H9 (cell line): ENCODE results near the gene CARD19. TPM values are rescaled to one million over a fixed set of nuclear protein-coding genes. Genes with fewer than 3 reads are reported as not detected.

Experiments used
- DNase-seq: peaks from one replicate; pipeline ENCODE4 v3.0.0-alpha.2; 2017
- H2AFZ ChIP-seq: one replicate; pipeline ENCODE4 v1.6.1; 2013; ENCODE audit warnings: mild to moderate bottlenecking, low read length, control low read depth, moderate library complexity
- H2AK5ac ChIP-seq: 2 replicates; pipeline ENCODE4 v1.6.1; 2013; ENCODE audit warnings: low read length, control low read depth, mixed read lengths; ENCODE audit not compliant: insufficient read length
- H2BK120ac ChIP-seq: one replicate; pipeline ENCODE4 v1.6.1; 2013; ENCODE audit warnings: low read depth, mild to moderate bottlenecking, low read length, control low read depth, inconsistent platforms; ENCODE audit not compliant: poor library complexity, severe bottlenecking
- H2BK12ac ChIP-seq: 2 replicates; pipeline ENCODE4 v1.6.1; 2013; ENCODE audit warnings: low read length, control low read depth, mixed read lengths, low read depth; ENCODE audit not compliant: insufficient read length
- H2BK15ac ChIP-seq: 2 replicates; pipeline ENCODE4 v1.6.1; 2013; ENCODE audit warnings: low read depth, low read length, control low read depth
- H2BK20ac ChIP-seq: one replicate; pipeline ENCODE4 v1.6.1; 2013; ENCODE audit warnings: low read depth, mild to moderate bottlenecking, low read length, control low read depth, inconsistent platforms; ENCODE audit not compliant: poor library complexity, severe bottlenecking
- H2BK5ac ChIP-seq: 2 replicates; pipeline ENCODE4 v1.6.1; 2013; ENCODE audit warnings: low read length, control low read depth, mixed read lengths; ENCODE audit not compliant: insufficient read length
- H3K14ac ChIP-seq: 2 replicates; pipeline ENCODE4 v1.6.1; 2013; ENCODE audit warnings: low read length, control low read depth; ENCODE audit not compliant: insufficient read depth
- H3K18ac ChIP-seq: 2 replicates; pipeline ENCODE4 v1.6.1; 2013; ENCODE audit warnings: low read depth, mild to moderate bottlenecking, mixed read lengths, low read length, control low read depth; ENCODE audit not compliant: insufficient read length
- H3K23ac ChIP-seq: 2 replicates; pipeline ENCODE4 v1.6.1; 2013; ENCODE audit warnings: low read length, control low read depth, mixed read lengths, low read depth; ENCODE audit not compliant: insufficient read length
- H3K23me2 ChIP-seq: 2 replicates; pipeline ENCODE4 v1.6.1; 2013; ENCODE audit warnings: low read depth, mild to moderate bottlenecking, mixed read lengths, low read length, control low read depth; ENCODE audit not compliant: insufficient read length, poor library complexity, severe bottlenecking
- H3K27ac ChIP-seq: 2 replicates; pipeline ENCODE4 v1.5.1; 2013; ENCODE audit warnings: low read length, control low read depth, mixed read lengths, low read depth; ENCODE audit not compliant: insufficient read length
- H3K27me3 ChIP-seq: 2 replicates; pipeline ENCODE4 v1.6.1; 2013; ENCODE audit warnings: low read length, control low read depth, inconsistent platforms; ENCODE audit not compliant: insufficient read depth
- H3K4ac ChIP-seq: 2 replicates; pipeline ENCODE4 v1.6.1; 2013; ENCODE audit warnings: low read depth, mild to moderate bottlenecking, control low read depth, inconsistent platforms, low read length, moderate library complexity
- H3K4me1 ChIP-seq: 2 replicates; pipeline ENCODE4 v1.6.1; 2013; ENCODE audit warnings: low read length, control low read depth, inconsistent platforms; ENCODE audit not compliant: insufficient read depth
- H3K4me2 ChIP-seq: 2 replicates; pipeline ENCODE4 v1.6.1; 2013; ENCODE audit warnings: low read length, control low read depth, mixed read lengths; ENCODE audit not compliant: insufficient read length, insufficient read depth
- H3K56ac ChIP-seq: 2 replicates; pipeline ENCODE4 v1.6.1; 2013; ENCODE audit warnings: low read depth, mild to moderate bottlenecking, mixed read lengths, low read length, control low read depth; ENCODE audit not compliant: insufficient read length
- H3K79me1 ChIP-seq: 2 replicates; pipeline ENCODE4 v1.6.1; 2013; ENCODE audit warnings: low read depth, mild to moderate bottlenecking, moderate library complexity, low read length, control low read depth, inconsistent platforms; ENCODE audit not compliant: insufficient read depth, poor library complexity, severe bottlenecking
- H3K79me2 ChIP-seq: 2 replicates; pipeline ENCODE4 v1.6.1; 2013; ENCODE audit warnings: low read length, control low read depth, inconsistent platforms; ENCODE audit not compliant: insufficient read depth
- H3K9ac ChIP-seq: 2 replicates; pipeline ENCODE4 v1.6.1; 2013; ENCODE audit warnings: low read length, control low read depth, mixed read lengths; ENCODE audit not compliant: insufficient read length; ENCODE audit errors: extremely low read depth
- H3K9me3 ChIP-seq: one replicate; pipeline ENCODE4 v1.6.1; 2013; ENCODE audit warnings: low read depth, low read length, inconsistent platforms; ENCODE audit not compliant: control insufficient read depth
- H3T11ph ChIP-seq: one replicate; pipeline ENCODE4 v1.6.1; 2013; ENCODE audit warnings: mild to moderate bottlenecking, low read length, control low read depth, inconsistent platforms
- H4K20me1 ChIP-seq: one replicate; pipeline ENCODE4 v1.6.1; 2013; ENCODE audit not compliant: control insufficient read depth, insufficient read length, insufficient read depth
- H4K5ac ChIP-seq: 2 replicates; pipeline ENCODE4 v1.6.1; 2013; ENCODE audit warnings: low read depth, mild to moderate bottlenecking, mixed read lengths, low read length, control low read depth; ENCODE audit not compliant: insufficient read length
- H4K8ac ChIP-seq: replicated peaks from 2 replicates; pipeline ENCODE4 v1.6.1; 2013; ENCODE audit warnings: low read length, control low read depth, mixed read lengths, low read depth; ENCODE audit not compliant: insufficient read length
- H4K91ac ChIP-seq: 2 replicates; pipeline ENCODE4 v1.6.1; 2013; ENCODE audit warnings: low read depth, mild to moderate bottlenecking, moderate library complexity, mixed read lengths, low read length, control low read depth; ENCODE audit not compliant: insufficient read length
- H3K27ac Mint-ChIP-seq, 3 experiments: 2 replicates in 2 of 3; 3 replicates in 1 of 3; pipeline ENCODE4 v1.8.0; 2020 to 2021; ENCODE audit warnings: mixed read lengths in 3 of 3, mild to moderate bottlenecking in 1 of 3, moderate library complexity in 1 of 3
- H3K27me3 Mint-ChIP-seq: 2 replicates; pipeline ENCODE4 v1.8.0; 2021; ENCODE audit warnings: low read depth, mild to moderate bottlenecking, moderate library complexity, mixed read lengths
- H3K36me3 Mint-ChIP-seq, 3 experiments: 2 replicates in 2 of 3; 3 replicates in 1 of 3; pipeline ENCODE4 v1.8.0; 2020 to 2021; ENCODE audit warnings: low read depth in 3 of 3, mixed read lengths in 3 of 3; ENCODE audit not compliant: insufficient read depth in 1 of 3
- H3K4me1 Mint-ChIP-seq, 2 experiments: 2 replicates each; pipeline ENCODE4 v1.8.0; 2020; ENCODE audit warnings: mixed read lengths in 2 of 2
- H3K4me3 Mint-ChIP-seq, 2 experiments: 2 replicates in 1 of 2; 3 replicates in 1 of 2; pipeline ENCODE4 v1.8.0; 2020 to 2021; ENCODE audit warnings: mild to moderate bottlenecking in 2 of 2, mixed read lengths in 2 of 2, moderate library complexity in 1 of 2
- H3K9me3 Mint-ChIP-seq, 2 experiments: 2 replicates in 1 of 2; 3 replicates in 1 of 2; pipeline ENCODE4 v1.8.0; 2020; ENCODE audit warnings: mild to moderate bottlenecking in 2 of 2, mixed read lengths in 2 of 2, moderate library complexity in 1 of 2
- CTCF ChIP-seq: fragments of 200-600 bp; sonication (generic); conservative IDR thresholded peaks from 3 replicates; pipeline ENCODE4 v1.8.0; 2021; ENCODE audit warnings: antibody characterized with exemption, mild to moderate bottlenecking
- WGBS: extraction: QIAGEN DNeasy Blood & Tissue Kit; methylation state at CpG from one replicate; pipeline ENCODE4 v1.1.7; 2013; ENCODE audit warnings: missing lambda C conversion rate, low lambda C conversion rate, mixed read lengths; ENCODE audit not compliant: insufficient read length; ENCODE audit errors: extremely low coverage; 5-methylcytosine and 5-hydroxymethylcytosine counted together
- total RNA-seq: library from RNA; stranded (reverse); gene quantifications from 2 replicates; pipeline ENCODE4 v1.2.1, GENCODE V29; 2021

The CARD19 gene
- total RNA-seq, 1 experiment from 2014 or later: 21.4 TPM

GRCh38 chr9:93130861-93131481 is 35.0 kb downstream of the CARD19 start:
- Mint-ChIP-seq H3K36me3 (peaks cover 0 to 4% (median under 1%) of the 10 kb centered on the region in 3 experiments; a peak in 4 of 7 replicates), H3K4me3 (no peak overlapping the region), H3K9me3 (no peaks in the 10 kb centered on the region), H3K27me3 (peaks cover 16% of the 10 kb centered on the region), H3K27ac (no peak overlapping the region; a peak in 1 of 7 replicates), H3K4me1 (peaks cover 25 to 44% of the 10 kb centered on the region in 2 experiments)
- H3K56ac ChIP-seq: no peak overlapping the region
- H3K79me2 ChIP-seq: no peaks in the 10 kb centered on the region
- no peak overlapping the region for H3T11ph ChIP-seq
- H4K5ac ChIP-seq: no peak overlapping the region
- no peaks in the 10 kb centered on the region for H4K20me1 ChIP-seq
- H2BK20ac ChIP-seq: no peak overlapping the region
- H2BK120ac ChIP-seq: no peak overlapping the region
- H3K27ac ChIP-seq: no peak overlapping the region
- no peak overlapping the region for H2AK5ac ChIP-seq
- no peak overlapping the region for H3K14ac ChIP-seq
- no peaks in the 10 kb centered on the region for H3K23me2 ChIP-seq
- H3K4me1 ChIP-seq: no peaks in the 10 kb centered on the region; the same call in 1 of the 2 replicates
- peaks cover 5% of the 10 kb centered on the region; the same call in 1 of the 2 replicates for H3K27me3 ChIP-seq
- H2BK5ac ChIP-seq: no peak overlapping the region
- H2BK15ac ChIP-seq: no peak overlapping the region
- no peak overlapping the region for H3K4ac ChIP-seq
- no peak for DNase-seq
- H2AFZ ChIP-seq: no peak overlapping the region
- no CpG with 5 or more reads among the region's 15 CpGs for WGBS
- no peak overlapping the region for H3K18ac ChIP-seq
- H4K91ac ChIP-seq: no peak overlapping the region
- no peak overlapping the region for H3K9ac ChIP-seq
- TF ChIP-seq CTCF: no peak
- H3K79me1 ChIP-seq: no peaks in the 10 kb centered on the region
- H3K4me2 ChIP-seq: no peak overlapping the region
- H3K23ac ChIP-seq: no peak overlapping the region
- H3K9me3 ChIP-seq: no peaks in the 10 kb centered on the region
- no peak overlapping the region for H4K8ac ChIP-seq
- no peak overlapping the region for H2BK12ac ChIP-seq
